HFF-Myc (cell line): ENCODE results near the gene SHISA2.

Experiments used
- DNase-seq: peaks from one replicate; pipeline ENCODE4 v3.0.0-alpha.2; 2011; ENCODE audit warnings: low read depth; ENCODE audit errors: extremely low read depth
- H3K4me3 ChIP-seq: replicated peaks from 2 replicates; pipeline ENCODE4 v1.5.1; 2011; ENCODE audit warnings: low read depth, mild to moderate bottlenecking, control low read depth, low read length
- TF ChIP-seq, protein P1 (sequence below): IDR thresholded peaks from 2 replicates; pipeline ENCODE4 v1.5.1; 2012; ENCODE audit warnings: mild to moderate bottlenecking, low read depth, low read length, control low read depth; ENCODE audit errors: missing control alignments

SHISA2 gene

DNA sequence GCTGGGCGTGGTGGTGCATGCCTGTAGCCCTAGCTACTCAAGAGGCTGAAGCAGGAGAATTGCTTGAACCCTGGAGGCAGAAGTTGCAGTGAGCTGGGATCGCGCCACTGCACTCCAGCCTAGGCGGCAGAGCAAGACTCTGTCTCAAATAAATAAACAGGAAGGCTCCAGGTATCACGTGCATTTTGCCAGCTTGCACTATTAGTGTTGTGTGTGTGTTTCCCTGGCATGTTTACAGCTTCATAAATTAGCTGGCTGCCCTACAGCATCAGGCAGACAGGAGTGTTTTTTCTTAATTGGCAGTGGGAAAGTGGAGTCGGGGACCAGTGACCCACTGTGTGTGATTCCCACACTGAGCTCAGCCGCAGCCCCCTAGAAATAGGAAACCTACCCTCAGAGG lies 32.6 kb downstream of the SHISA2 start:
- DNase-seq = no peak
- TF ChIP-seq, protein P1, sequence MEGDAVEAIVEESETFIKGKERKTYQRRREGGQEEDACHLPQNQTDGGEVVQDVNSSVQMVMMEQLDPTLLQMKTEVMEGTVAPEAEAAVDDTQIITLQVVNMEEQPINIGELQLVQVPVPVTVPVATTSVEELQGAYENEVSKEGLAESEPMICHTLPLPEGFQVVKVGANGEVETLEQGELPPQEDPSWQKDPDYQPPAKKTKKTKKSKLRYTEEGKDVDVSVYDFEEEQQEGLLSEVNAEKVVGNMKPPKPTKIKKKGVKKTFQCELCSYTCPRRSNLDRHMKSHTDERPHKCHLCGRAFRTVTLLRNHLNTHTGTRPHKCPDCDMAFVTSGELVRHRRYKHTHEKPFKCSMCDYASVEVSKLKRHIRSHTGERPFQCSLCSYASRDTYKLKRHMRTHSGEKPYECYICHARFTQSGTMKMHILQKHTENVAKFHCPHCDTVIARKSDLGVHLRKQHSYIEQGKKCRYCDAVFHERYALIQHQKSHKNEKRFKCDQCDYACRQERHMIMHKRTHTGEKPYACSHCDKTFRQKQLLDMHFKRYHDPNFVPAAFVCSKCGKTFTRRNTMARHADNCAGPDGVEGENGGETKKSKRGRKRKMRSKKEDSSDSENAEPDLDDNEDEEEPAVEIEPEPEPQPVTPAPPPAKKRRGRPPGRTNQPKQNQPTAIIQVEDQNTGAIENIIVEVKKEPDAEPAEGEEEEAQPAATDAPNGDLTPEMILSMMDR = no peak
- no peak overlapping the region for H3K4me3 ChIP-seq

DNA sequence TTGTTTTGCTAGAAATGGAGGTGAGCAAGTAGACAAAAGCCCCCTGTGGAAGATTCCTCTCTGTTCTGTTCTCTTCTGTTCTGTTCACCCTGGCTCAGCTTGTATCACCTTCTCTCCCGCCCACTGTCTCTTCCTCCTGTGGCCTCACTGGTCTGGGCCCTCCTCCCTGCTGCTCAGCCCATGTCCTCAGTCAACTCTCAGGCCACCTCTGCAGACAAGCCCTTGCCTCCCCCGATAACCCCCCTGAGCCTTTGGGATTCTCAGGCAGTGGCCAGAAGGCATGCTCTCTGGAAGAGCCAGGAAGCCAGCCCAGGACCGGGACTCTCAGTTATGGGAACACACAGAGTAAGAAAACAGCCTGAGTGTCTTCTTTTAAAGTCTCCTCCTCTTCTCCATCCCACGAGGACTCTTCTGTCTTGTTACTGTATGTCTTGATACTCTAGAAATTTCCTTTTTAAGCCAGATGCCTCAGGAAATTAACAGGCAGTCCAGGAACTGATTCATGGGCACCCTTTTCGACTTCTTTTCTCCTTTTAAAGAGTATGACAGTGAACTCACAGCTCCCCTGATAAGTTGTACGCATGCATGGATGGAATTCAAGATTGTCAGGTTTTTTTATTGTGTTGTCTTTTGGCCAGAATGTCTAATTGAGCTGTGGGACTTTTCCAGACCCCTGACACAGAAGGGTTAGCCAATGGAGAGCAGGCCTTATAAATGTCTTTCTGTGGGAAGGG lies 33.7 kb downstream of the SHISA2 start:
- TF ChIP-seq, protein P1 = no peak
- DNase-seq = no peak
- no peak overlapping the region for H3K4me3 ChIP-seq

DNA sequence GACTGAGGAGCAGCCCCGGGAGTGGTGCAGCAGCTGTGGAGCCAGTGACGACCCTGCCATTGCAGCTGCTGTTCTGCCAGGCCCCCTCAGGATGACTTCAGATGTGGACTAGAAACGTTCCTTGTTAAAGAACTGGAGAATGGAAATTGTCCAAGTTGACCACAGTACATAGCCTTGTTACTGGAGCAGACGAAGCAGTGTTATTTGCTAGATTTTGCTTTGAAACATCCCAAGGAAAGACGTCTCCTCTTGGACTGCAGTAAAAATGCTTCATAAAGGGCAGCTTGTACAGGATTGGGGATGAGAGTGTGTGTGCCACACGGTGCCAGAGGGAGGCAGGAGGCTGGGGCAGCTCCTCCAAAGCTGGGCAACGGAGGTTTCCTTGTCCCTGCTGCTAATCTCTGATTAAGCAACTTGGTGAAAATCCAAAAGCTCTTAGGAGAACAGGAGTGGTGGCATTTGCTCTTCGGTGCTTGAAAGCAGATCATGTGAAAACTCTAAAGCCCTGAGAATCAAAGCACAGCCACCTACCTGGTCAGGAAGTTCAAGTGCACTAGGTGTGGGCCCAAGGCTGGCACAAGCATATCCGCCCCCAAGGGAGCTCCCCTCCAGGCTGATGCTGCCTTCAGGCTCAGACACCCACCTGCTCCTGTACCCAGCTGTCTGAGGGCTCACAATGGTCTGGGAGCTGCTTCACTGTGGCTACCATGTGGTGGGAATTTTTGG lies 34.5 kb downstream of the SHISA2 start:
- TF ChIP-seq, protein P1 = no peak
- DNase-seq = no peak
- H3K4me3 ChIP-seq = no peak overlapping the region

DNA sequence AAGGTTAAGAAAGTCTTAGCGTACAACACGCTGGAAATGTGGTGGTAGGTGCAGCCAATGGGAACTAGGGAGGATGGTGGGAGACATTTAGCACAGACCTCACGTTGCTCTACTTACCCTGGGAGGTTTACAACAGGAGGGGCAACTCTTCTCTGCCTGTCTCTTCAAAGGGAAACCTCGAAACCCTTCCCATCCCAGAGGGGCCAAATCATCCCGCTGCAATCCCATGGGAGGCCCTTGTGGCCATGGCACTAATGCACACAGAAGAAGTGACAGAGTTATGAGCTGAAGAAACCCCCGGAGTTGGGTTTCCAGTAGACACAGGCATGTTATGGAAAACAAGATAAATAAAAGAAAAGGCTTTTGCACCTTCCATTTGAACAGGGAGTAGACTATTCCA lies 35.6 kb downstream of the SHISA2 start:
- TF ChIP-seq, protein P1 = no peak
- no peak for DNase-seq
- H3K4me3 ChIP-seq = no peak overlapping the region

DNA sequence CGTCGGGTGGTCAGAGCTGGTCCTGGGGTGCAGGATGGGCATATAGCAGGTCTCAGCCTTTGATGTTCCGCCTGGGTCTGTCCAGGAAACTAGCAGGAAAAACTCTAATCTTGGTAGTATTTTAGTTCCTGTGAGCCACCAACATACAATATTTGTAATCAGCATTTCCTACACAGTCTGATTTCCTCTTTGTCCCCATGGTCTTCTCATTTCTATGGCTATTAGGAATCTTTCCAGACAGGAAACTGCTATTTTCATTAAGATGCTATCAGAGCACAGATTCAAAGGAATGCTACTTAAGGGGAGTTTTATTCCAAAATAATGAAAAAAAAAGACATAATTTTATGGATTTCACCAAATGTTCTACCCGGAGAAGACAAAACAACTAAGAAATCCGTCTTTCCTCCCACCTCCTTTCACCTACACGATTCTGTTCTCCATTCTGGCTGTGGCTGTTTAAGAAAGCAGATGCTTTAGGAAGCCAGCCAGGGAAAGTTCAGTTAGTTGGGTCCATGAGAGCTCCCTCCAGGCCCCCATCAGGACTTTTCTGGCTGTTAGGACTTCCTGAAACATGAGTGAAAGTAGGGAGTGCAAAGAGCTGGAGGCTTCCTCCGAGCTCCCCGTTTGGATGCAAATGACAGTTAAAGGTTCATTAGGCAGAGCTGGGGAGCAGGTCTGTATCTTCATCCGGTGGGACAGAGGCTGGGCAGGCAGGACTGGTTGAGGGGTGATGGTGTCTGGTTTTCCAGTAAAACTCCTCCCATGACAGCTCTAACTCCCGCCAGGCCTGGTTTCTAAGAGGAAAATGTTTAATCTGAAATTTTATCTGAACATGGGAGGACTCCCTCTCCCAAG lies 36.3 kb downstream of the SHISA2 start:
- no peak for DNase-seq
- H3K4me3 ChIP-seq = no peak overlapping the region
- TF ChIP-seq, protein P1 = no peak

DNA sequence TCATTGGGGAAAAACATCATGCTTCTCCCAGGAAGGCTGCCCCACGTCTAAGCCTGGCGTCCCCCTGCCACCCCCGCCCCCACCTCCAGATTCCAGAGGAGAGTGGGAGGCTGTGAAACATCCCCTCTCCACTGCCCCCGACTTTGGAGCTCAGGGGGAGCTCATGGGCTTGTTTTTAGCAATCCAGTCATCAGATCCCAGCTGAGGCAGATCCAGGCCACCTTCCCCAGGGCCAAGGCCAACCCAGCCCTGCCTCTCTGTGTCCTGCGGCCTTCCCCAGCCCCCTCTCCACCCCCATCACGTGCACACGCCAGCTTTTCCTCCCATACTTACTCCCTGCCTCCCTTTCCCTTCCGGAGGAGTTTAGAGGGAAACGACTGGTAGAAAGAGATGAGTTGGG lies 38.8 kb downstream of the SHISA2 start:
- TF ChIP-seq, protein P1 = no peak

More for the DNA sequence above, 38.8 kb downstream of the SHISA2 start:
- H3K4me3 ChIP-seq = no peak overlapping the region
- no peak for DNase-seq
